ENCODE results near the gene RSPH10B.
"Not testable (repeated sequence)": the region's sequence is repeated elsewhere in the genome, so short reads cannot be mapped to it uniquely, and the experiment has no call there.

GRCh38 chr7:5904726-5905125 is 65.8 kb downstream of the RSPH10B start:
- TF ChIP-seq YY1 (IDR thresholded peaks at IDR 0.05; ENCODE audit: insufficient read depth, insufficient read length); SUZ12 (IDR thresholded peaks at IDR 0.05; ENCODE audit: extremely low read depth, insufficient read depth, insufficient read length); ZNF274 (IDR thresholded peaks at IDR 0.05; ENCODE audit: low read depth, low read length): not testable (repeated sequence)
